Measurements from ENCODE around the gene RAB39B. TPM values are rescaled to one million over a fixed set of nuclear protein-coding genes. Genes with fewer than 3 reads are reported as not detected.

RAB39B gene
- total RNA-seq, 3 donors from 2014 or later = 0.32 to 1.3 (median 0.73) TPM

DNA sequence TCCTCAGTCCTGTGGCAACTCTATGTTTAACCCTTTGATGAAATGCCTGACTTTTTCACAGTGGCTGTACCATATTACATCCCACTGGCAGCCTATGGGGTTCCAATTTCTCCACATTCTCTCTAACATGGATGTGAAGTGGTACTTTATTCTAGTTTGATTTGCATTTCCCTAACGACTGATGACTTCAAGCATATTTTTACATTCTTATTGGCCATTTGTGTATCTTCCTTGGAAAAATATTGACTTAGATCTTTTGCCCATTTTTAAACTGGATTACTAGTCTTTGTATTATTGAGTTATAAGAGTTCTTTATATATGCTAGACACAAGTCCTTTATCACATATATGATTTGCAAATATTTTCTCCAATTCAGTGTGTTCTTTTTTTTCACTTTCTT lies 2.1 kb upstream of the RAB39B start:
- peaks cover 0 to 17% of the 10 kb centered on the region in 2 donors for H3K9me3 ChIP-seq
- H3K36me3 ChIP-seq = no peaks in the 10 kb centered on the region
- DNase-seq (ENCODE audit: low spot score in 2 of 2) = no peak
- no peak overlapping the region for H3K4me3 ChIP-seq
- TF ChIP-seq POLR2A (IDR thresholded peaks at IDR 0.05) (no peak), POLR2AphosphoS5 (IDR thresholded peaks at IDR 0.05) (no peak)
- TF ChIP-seq, protein P1, sequence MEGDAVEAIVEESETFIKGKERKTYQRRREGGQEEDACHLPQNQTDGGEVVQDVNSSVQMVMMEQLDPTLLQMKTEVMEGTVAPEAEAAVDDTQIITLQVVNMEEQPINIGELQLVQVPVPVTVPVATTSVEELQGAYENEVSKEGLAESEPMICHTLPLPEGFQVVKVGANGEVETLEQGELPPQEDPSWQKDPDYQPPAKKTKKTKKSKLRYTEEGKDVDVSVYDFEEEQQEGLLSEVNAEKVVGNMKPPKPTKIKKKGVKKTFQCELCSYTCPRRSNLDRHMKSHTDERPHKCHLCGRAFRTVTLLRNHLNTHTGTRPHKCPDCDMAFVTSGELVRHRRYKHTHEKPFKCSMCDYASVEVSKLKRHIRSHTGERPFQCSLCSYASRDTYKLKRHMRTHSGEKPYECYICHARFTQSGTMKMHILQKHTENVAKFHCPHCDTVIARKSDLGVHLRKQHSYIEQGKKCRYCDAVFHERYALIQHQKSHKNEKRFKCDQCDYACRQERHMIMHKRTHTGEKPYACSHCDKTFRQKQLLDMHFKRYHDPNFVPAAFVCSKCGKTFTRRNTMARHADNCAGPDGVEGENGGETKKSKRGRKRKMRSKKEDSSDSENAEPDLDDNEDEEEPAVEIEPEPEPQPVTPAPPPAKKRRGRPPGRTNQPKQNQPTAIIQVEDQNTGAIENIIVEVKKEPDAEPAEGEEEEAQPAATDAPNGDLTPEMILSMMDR (IDR thresholded peaks at IDR 0.05) = no peak
- no peak overlapping the region for H3K27ac ChIP-seq
- intact Hi-C loops (cut with DNase I; ENCODE audit: low total_unique reads) = no loop called here
- H3K4me1 ChIP-seq = no peaks in the 10 kb centered on the region
- H3K27me3 ChIP-seq = no peaks in the 10 kb centered on the region

DNA sequence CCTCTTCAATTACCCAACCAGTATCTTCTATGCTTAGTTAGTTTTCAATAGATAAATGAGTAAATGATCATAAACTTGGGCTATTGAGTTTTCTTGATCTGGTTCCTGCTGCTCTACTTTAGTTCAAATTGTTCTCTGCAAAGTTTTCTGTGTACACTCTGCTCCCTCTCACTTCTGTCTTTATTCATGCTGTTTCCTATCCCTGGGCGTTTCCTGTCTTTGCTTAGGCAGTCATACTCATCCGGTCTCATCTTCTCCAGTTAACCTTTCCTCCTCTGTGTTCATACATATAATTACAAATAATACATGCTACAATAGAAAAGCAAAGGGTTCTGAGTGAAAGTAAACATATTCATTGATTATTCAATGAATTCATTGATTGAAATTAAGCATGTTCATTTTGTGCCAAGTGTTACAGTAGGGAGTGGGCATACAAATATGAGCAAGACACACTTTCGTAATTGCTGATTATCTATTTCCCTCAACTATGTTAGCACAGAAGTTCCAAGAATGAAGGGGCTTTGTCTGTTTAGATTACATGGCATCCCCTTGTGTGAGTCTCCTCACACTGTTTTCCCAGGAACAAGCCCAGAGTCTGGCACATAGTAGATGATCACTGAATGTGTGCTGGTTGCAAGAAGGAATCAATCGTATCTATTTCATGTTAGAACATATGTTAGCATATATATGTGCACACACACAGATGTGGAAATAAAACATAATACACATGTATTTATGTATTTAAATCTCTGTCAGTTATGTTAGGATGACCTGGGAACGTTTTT lies 1.1 kb downstream of the RAB39B start:
- H3K27ac ChIP-seq = no peak overlapping the region
- peak overlapping the region in 1 of 3 donors; percentile 45 for H3K4me3 ChIP-seq
- no peaks in the 10 kb centered on the region for H3K9me3 ChIP-seq
- TF ChIP-seq, protein P1 (IDR thresholded peaks at IDR 0.05) = no peak
- TF ChIP-seq POLR2A (IDR thresholded peaks at IDR 0.05) (no peak), POLR2AphosphoS5 (IDR thresholded peaks at IDR 0.05) (no peak)
- no peaks in the 10 kb centered on the region for H3K27me3 ChIP-seq
- no peak for DNase-seq (ENCODE audit: low spot score in 2 of 2)
- H3K36me3 ChIP-seq = no peaks in the 10 kb centered on the region
- intact Hi-C loops (cut with DNase I; ENCODE audit: low total_unique reads) = no loop called here
- no peaks in the 10 kb centered on the region for H3K4me1 ChIP-seq

DNA sequence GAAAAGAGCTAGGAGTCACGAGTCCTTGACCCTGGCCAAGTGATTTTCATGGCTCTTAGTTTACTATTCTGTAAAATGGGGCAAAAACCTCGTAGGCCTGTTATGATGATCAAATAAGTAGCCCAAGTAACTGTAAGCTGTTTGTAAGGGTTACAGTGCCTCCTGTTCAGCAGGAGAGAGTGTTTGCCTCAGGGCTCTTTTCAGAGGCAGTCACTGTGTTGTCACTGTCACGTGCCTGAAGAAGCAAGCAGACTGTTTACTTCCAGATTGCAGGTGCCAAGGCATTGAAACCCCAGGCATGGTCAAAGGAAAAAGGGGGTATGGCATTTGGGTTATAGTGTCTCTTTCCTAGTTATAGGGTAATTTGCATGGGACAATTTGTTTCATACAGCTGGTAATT lies 4.5 kb downstream of the RAB39B start:
- no peak for DNase-seq (ENCODE audit: low spot score in 2 of 2)
- no peak overlapping the region for H3K4me3 ChIP-seq
- H3K27ac ChIP-seq = no peak overlapping the region
- TF ChIP-seq POLR2A (IDR thresholded peaks at IDR 0.05) = no peak
- H3K27me3 ChIP-seq = no peaks in the 10 kb centered on the region
- intact Hi-C loops (cut with DNase I; ENCODE audit: low total_unique reads) = no loop called here
- no peaks in the 10 kb centered on the region for H3K4me1 ChIP-seq
- no peaks in the 10 kb centered on the region for H3K9me3 ChIP-seq
- no peaks in the 10 kb centered on the region for H3K36me3 ChIP-seq

DNA sequence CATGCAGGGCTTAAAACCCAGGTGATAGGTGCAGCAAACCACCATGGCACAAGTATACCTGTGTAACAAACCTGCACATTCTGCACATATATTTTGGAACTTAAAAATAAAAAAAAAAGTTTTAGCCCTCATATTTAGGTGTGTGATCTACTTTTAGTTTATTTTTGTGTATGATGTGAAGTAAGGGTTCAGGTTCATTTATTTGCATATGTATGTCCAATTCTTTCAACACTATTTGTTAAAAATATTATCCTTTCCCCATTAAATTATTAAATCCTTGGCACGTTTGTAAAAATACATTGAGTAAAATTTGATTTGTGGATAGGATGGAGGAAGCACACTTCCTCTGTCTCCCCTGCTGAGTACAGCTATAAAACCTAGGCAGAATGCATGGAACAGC lies 12.9 kb downstream of the RAB39B start:
- Histone ChIP-seq H3K36me3 (no peaks in the 10 kb centered on the region), H3K9me3 (no peaks in the 10 kb centered on the region), H3K4me3 (no peak overlapping the region), H3K27ac (no peak overlapping the region), H3K27me3 (no peaks in the 10 kb centered on the region), H3K4me1 (no peaks in the 10 kb centered on the region)
- TF ChIP-seq, protein P1 (IDR thresholded peaks at IDR 0.05) = no peak
- TF ChIP-seq POLR2AphosphoS5 (IDR thresholded peaks at IDR 0.05) (no peak), POLR2A (IDR thresholded peaks at IDR 0.05) (no peak)
- DNase-seq (ENCODE audit: low spot score in 2 of 2) = no peak
- intact Hi-C loops (cut with DNase I; ENCODE audit: low total_unique reads) = no loop called here

DNA sequence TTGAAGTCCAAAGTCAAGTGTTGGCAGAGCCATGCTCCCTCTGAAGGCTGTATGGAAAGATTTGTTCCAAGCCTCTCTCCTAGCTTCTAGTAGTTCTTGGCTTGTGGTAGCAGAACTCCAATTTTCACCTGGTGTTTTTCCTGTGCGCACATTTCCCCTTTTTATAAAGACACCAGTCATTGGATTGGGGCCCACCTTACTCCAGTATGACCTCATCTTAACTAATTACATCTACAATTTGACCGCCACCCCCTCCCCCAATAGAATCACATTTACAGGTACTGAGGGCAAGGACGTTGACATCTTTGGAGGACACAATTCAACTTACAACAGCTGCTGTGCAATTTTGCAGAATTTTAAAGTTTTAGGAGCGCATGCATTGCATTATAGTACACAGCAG lies 16.8 kb downstream of the RAB39B start:
- H3K4me3 ChIP-seq = no peak overlapping the region
- H3K9me3 ChIP-seq = no peaks in the 10 kb centered on the region
- TF ChIP-seq, protein P1 (IDR thresholded peaks at IDR 0.05) = no peak
- TF ChIP-seq POLR2A (IDR thresholded peaks at IDR 0.05) = no peak
- TF ChIP-seq POLR2AphosphoS5 (IDR thresholded peaks at IDR 0.05) = no peak
- no peak for DNase-seq (ENCODE audit: low spot score in 2 of 2)
- no peaks in the 10 kb centered on the region for H3K27me3 ChIP-seq
- intact Hi-C loops (cut with DNase I; ENCODE audit: low total_unique reads) = no loop called here
- H3K36me3 ChIP-seq = no peaks in the 10 kb centered on the region
- no peak overlapping the region for H3K27ac ChIP-seq
- no peaks in the 10 kb centered on the region for H3K4me1 ChIP-seq

All from breast epithelium (tissue), 4 donors.